ENCODE measurements around the gene VPS18.

DNA sequence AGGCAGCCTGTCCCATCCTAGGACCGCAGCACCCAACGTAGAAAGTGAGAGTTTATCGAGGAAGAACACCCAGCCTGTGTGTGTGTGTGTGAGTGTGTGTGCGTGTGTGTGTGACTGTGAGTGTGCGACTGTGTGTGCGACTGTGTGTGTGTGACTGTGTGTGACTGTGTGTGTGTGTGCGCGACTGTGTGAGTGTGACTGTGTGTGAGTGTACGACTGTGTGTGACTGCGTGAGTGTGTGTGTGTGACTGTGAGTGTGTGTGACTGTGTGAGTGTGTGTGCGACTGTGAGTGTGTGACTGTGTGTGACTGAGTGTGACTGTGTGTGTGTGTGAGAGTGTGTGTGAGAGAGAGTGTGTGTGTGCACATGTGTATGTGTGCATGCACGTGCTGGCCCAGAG is 19.8 kb downstream of the VPS18 start:
- TF ChIP-seq EZH2 (IDR thresholded peaks at IDR 0.05) (no peak), POLR2AphosphoS5 (IDR thresholded peaks at IDR 0.05; ENCODE audit: borderline replicate concordance, low read depth, low read length) (no peak), FOXP2 (optimal IDR thresholded peaks at IDR 0.05; ENCODE audit: control extremely low read depth, extremely low read length, insufficient read depth) (no peak)

Data from SK-N-MC (cell line).